HepG2 (cell line): ENCODE measurements around the gene TRPV4. TPM values are rescaled to one million over a fixed set of nuclear protein-coding genes. Genes with fewer than 3 reads are reported as not detected.
A peak's percentile ranks its signal among the peaks of the same experiment; 100 is the strongest.

ENCODE experiments used
- ATAC-seq: fragments of 200-7000 bp; cut with Tn5 transposase; 3 replicates; pipeline ENCODE4 v1.9.1; 2020; ENCODE audit warnings: mild to moderate bottlenecking, moderate library complexity
- BruUV-seq: library from RNA; stranded (reverse); fragments of 400-500 nt; replicated peaks from 2 replicates; lab custom pipeline; 2021; lab: Mats Ljungman, UMichigan
- CTCF ChIA-PET: fragments of 300-600 bp; formaldehyde crosslinking; extraction: SDS; loops from one replicate; lab custom pipeline; 2021; ENCODE audit warnings: low total read pairs, inconsistent platforms, low intra/inter-chr PET ratio; lab: Yijun Ruan, JAX
- POLR2A ChIA-PET: fragments of 350-600 bp; sonication (Branson Sonifier 250); formaldehyde crosslinking; loops from one replicate; lab custom pipeline; 2020; ENCODE audit warnings: antibody characterized with exemption, inconsistent platforms; lab: Yijun Ruan, JAX
- DNase-seq: peaks from one replicate; pipeline ENCODE4 v3.0.0-alpha.2; 2015; ENCODE audit warnings: low spot score
- FAIRE-seq: peaks from 3 replicates; lab custom pipeline; 2011; peaks lifted over from hg19 to GRCh38; lab: Jason Lieb, UNC
- H2AFZ ChIP-seq: one replicate; pipeline ENCODE4 v1.6.1; 2011; ENCODE audit warnings: low read length, inconsistent platforms
- H3K27ac ChIP-seq: fragments of 300-600 bp; 3 replicates; pipeline ENCODE4 v1.8.0; 2011; ENCODE audit warnings: mixed run types, mild to moderate bottlenecking, mixed read lengths, low read length, inconsistent platforms; ENCODE audit not compliant: insufficient read depth; ENCODE audit errors: extremely low read length
- H3K27me3 ChIP-seq, 2 experiments: fragments of 200-600 bp in 1 of 2; 2 replicates in 1 of 2; 3 replicates in 1 of 2; pipeline versions ENCODE4 v1.6.0 to v1.8.0; 2011; ENCODE audit warnings: low read length in 2 of 2, mild to moderate bottlenecking in 2 of 2, moderate library complexity in 2 of 2, inconsistent platforms in 1 of 2; ENCODE audit not compliant: insufficient read depth in 2 of 2, control insufficient read depth in 1 of 2
- H3K36me3 ChIP-seq, 2 experiments: fragments of 200-600 bp in 1 of 2; replicated peaks in 1 of 2; 2 replicates in 1 of 2; 3 replicates in 1 of 2; pipeline versions ENCODE4 v1.5.1 to v1.8.0; 2011; ENCODE audit warnings: low read length in 2 of 2, inconsistent platforms in 1 of 2; ENCODE audit not compliant: insufficient read depth in 2 of 2, control insufficient read depth in 1 of 2
- H3K4me1 ChIP-seq: 2 replicates; pipeline ENCODE4 v1.5.1; 2012; ENCODE audit warnings: low read length, inconsistent platforms; ENCODE audit not compliant: insufficient read depth
- H3K4me2 ChIP-seq: 2 replicates; pipeline ENCODE4 v1.6.0; 2011; ENCODE audit warnings: low read depth, low read length, inconsistent platforms
- H3K4me3 ChIP-seq, 3 experiments: fragments of 200-600 bp in 1 of 3; sonication (generic), shearing (Covaris generic) in 1 of 3; replicated peaks in 1 of 3; 2 replicates each; pipeline ENCODE4 v1.5.1; 2011 to 2016; ENCODE audit warnings: low read length in 3 of 3, inconsistent platforms in 2 of 3, low read depth in 2 of 3, mild to moderate bottlenecking in 2 of 3, control low read depth in 1 of 3, mixed read lengths in 1 of 3; ENCODE audit not compliant: insufficient read depth in 1 of 3
- H3K79me2 ChIP-seq: one replicate; pipeline ENCODE4 v1.6.1; 2011; ENCODE audit warnings: low read length, inconsistent platforms; ENCODE audit not compliant: insufficient read depth
- H3K9ac ChIP-seq: 2 replicates; pipeline ENCODE4 v1.6.0; 2011; ENCODE audit warnings: mild to moderate bottlenecking, low read depth, low read length, inconsistent platforms; ENCODE audit not compliant: insufficient read depth
- H3K9me3 ChIP-seq: 2 replicates; pipeline ENCODE4 v1.5.1; 2012; ENCODE audit warnings: mild to moderate bottlenecking, low read length
- H4K20me1 ChIP-seq: 2 replicates; pipeline ENCODE4 v1.6.0; 2011; ENCODE audit warnings: inconsistent platforms, mild to moderate bottlenecking, low read length, moderate library complexity; ENCODE audit not compliant: insufficient read depth
- AHR ChIP-seq: IDR thresholded peaks from 2 replicates; pipeline ENCODE4 v1.6.1; 2018; ENCODE audit warnings: missing genetic modification reagents, missing compliant biosample characterization
- CEBPG ChIP-seq: IDR thresholded peaks from 2 replicates; pipeline ENCODE4 v1.6.1; 2016
- ERF ChIP-seq: IDR thresholded peaks from 2 replicates; pipeline ENCODE4 v1.6.1; 2018; ENCODE audit warnings: missing biosample characterization, missing genetic modification reagents
- KDM1A ChIP-seq: IDR thresholded peaks from 2 replicates; pipeline ENCODE4 v1.6.1; 2016; ENCODE audit warnings: missing compliant biosample characterization
- TBX2 ChIP-seq: sonication (generic); formaldehyde crosslinking; IDR thresholded peaks from 2 replicates; pipeline ENCODE4 v1.5.0; 2020; ENCODE audit warnings: missing genetic modification reagents, mild to moderate bottlenecking, borderline replicate concordance
- ZBTB7B ChIP-seq: sonication (generic); formaldehyde crosslinking; IDR thresholded peaks from 2 replicates; pipeline ENCODE4 v1.4.0; 2020; ENCODE audit warnings: missing genetic modification reagents
- ZMYM3 ChIP-seq: sonication (generic); formaldehyde crosslinking; IDR thresholded peaks from 2 replicates; pipeline ENCODE4 v1.5.1; 2020; ENCODE audit warnings: mild to moderate bottlenecking, missing genetic modification reagents
- ZNF530 ChIP-seq: sonication (generic); formaldehyde crosslinking; IDR thresholded peaks from 2 replicates; pipeline ENCODE4 v1.5.0; 2020; ENCODE audit warnings: low read depth, mild to moderate bottlenecking, missing genetic modification reagents
- ZNF619 ChIP-seq: sonication (generic); formaldehyde crosslinking; IDR thresholded peaks from 2 replicates; pipeline ENCODE4 v1.4.0; 2020; ENCODE audit warnings: mild to moderate bottlenecking, missing genetic modification reagents
- ZNF768 ChIP-seq: sonication (generic); formaldehyde crosslinking; IDR thresholded peaks from 2 replicates; pipeline ENCODE4 v1.4.0; 2020; ENCODE audit warnings: missing genetic modification reagents
- ZNF773 ChIP-seq: sonication (generic); formaldehyde crosslinking; IDR thresholded peaks from 2 replicates; pipeline ENCODE4 v1.4.0; 2020; ENCODE audit warnings: missing genetic modification reagents, borderline replicate concordance
- ZNF775 ChIP-seq: sonication (generic); formaldehyde crosslinking; IDR thresholded peaks from 2 replicates; pipeline ENCODE4 v1.4.0; 2020; ENCODE audit warnings: missing genetic modification reagents, mild to moderate bottlenecking, moderate library complexity, borderline replicate concordance
- WGBS: methylation state at CpG from one replicate; pipeline ENCODE4 v1.1.6; 2017; ENCODE audit warnings: low lambda C conversion rate; 5-methylcytosine and 5-hydroxymethylcytosine counted together
- in situ Hi-C: cut with HindIII; loops from 2 replicates; pipeline ENCODE4 v1.10.0; 2017; ENCODE audit warnings: low pct_unique_long_range_greater_than_20kb; ENCODE audit not compliant: extremely low pct_ligation_motif_present
- intact Hi-C: fragments of 100-400 bp; cut with micrococcal nuclease; formaldehyde crosslinking; loops from one replicate; pipeline ENCODE4 v1.10.0; 2022; ENCODE audit not compliant: unreplicated experiment
- polyA plus RNA-seq, 8 experiments: library from polyadenylated mRNA; depleted of rRNA in 3 of 8; stranded (reverse) in 7 of 8; unstranded in 1 of 8; fragments of >200 nt; fragmentation: Illumina TruSeq in 4 of 8; extraction: Trizol in 4 of 8; gene quantifications; 2 replicates each; pipeline versions ENCODE4 v1.2.1 to v1.2.3, GENCODE V29; 2011 to 2016; ENCODE audit warnings: low read depth in 4 of 8, missing spikeins in 1 of 8, mixed read lengths in 1 of 8; ENCODE audit not compliant: insufficient read depth in 1 of 8
- total RNA-seq, 5 experiments: library from RNA; depleted of rRNA; stranded (reverse); fragments of >200 nt; fragmentation: Illumina TruSeq; extraction: Trizol; gene quantifications; 2 replicates each; pipeline ENCODE4 v1.2.3, GENCODE V29; 2016; ENCODE audit warnings: low read depth in 1 of 5
- TF ChIP-seq, protein P1 (sequence below): sonication (generic); formaldehyde crosslinking; IDR thresholded peaks from 2 replicates; pipeline ENCODE4 v1.4.0; 2020; ENCODE audit warnings: missing genetic modification reagents

TRPV4 gene
- total and polyA plus RNA-seq, 2 of the 13 experiments (the other 11 are each of a cell fraction or from before 2014, with no cell fraction given): 0.66 to 4.7 TPM

DNA sequence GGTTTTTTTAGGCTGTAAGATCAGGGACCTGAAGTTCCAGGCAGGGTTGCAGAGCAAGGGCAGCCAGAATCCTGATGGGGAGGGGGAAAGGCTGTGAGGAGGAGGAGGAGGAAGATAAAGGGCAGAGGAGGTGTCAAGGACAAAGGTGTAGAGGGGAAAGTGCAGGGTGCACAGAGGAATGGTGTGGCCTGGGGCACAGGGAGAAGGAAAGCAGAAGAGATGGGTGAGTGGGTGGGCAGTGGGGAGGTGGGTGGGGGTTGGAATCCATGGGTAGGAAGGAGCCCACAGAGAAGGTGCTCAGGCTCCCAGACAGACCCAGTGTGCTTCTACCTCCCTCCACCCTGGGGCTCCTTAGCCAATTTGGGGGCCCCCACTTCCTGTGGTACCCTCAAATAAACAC lies 11.2 kb downstream of the TRPV4 start:
- Histone ChIP-seq H3K27ac (no peak overlapping the region), H2AFZ (no peak overlapping the region), H3K9ac (no peak overlapping the region), H3K27me3 (no peaks in the 10 kb centered on the region), H3K79me2 (no peaks in the 10 kb centered on the region), H3K4me3 (no peak overlapping the region), H3K4me1 (peaks cover 76% of the 10 kb centered on the region), H3K4me2 (peak overlapping the region; percentile 76), H3K36me3 (no peaks in the 10 kb centered on the region), H4K20me1 (no peaks in the 10 kb centered on the region), H3K9me3 (no peaks in the 10 kb centered on the region)
- intact Hi-C loops: no loop called here
- no TSS peak for BruUV-seq
- in situ Hi-C loops: no loop called here
- FAIRE-seq (no peak), DNase-seq (no peak), ATAC-seq (no peak)
- ChIA-PET CTCF (no interaction called here), POLR2A (no interaction called here)
- peak; percentile 42; the same call in 1 of the 2 replicates for TF ChIP-seq TBX2 (CRISPR knock-in tag)
- no peak for TF ChIP-seq ZBTB7B

DNA sequence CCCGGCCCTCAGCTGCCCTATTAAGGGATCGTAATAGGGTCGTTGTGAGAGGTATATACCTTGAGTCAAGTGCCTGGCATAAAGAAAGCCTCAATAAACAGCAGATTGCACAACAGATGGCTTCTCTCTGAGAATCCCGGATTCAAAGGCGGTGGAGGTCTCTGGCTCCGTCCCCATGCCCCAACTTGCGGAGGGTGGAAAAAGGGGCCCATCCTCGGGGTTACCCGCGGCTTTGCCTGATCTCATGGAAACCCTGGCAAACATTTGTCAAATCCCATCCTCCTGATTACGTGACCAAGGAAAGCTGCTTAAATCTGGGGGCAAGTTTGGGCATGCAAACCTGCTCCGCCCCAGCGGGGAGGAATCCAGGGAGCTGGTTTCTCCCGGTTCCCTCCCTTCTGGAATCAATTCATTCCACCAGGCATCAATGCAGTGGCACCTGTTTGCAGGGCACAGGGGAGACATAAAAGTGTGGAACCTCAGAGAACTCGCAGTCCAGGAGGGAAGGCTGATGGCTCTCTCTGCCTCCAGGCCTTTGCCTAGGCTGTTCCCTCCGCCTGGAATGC lies 12.3 kb downstream of the TRPV4 start:
- POLR2A ChIA-PET: no interaction called here
- TF ChIP-seq ZNF530 (CRISPR knock-in tag) (no peak), AHR (CRISPR knock-in tag) (no peak), CEBPG (CRISPR knock-in tag) (peak; percentile 42; the same call in 1 of the 2 replicates), ZNF773 (no peak), ZNF619 (CRISPR knock-in tag) (no peak), KDM1A (0 out of 2 replicates have a peak, but pooled peaks have one; percentile 29), ZNF768 (0 out of 2 replicates have a peak, but pooled peaks have one; percentile 13), ZNF775 (CRISPR knock-in tag) (no peak), ZMYM3 (CRISPR knock-in tag) (0 out of 2 replicates have a peak, but pooled peaks have one; percentile 9), ERF (CRISPR knock-in tag) (no peak)
- TF ChIP-seq, protein P1, sequence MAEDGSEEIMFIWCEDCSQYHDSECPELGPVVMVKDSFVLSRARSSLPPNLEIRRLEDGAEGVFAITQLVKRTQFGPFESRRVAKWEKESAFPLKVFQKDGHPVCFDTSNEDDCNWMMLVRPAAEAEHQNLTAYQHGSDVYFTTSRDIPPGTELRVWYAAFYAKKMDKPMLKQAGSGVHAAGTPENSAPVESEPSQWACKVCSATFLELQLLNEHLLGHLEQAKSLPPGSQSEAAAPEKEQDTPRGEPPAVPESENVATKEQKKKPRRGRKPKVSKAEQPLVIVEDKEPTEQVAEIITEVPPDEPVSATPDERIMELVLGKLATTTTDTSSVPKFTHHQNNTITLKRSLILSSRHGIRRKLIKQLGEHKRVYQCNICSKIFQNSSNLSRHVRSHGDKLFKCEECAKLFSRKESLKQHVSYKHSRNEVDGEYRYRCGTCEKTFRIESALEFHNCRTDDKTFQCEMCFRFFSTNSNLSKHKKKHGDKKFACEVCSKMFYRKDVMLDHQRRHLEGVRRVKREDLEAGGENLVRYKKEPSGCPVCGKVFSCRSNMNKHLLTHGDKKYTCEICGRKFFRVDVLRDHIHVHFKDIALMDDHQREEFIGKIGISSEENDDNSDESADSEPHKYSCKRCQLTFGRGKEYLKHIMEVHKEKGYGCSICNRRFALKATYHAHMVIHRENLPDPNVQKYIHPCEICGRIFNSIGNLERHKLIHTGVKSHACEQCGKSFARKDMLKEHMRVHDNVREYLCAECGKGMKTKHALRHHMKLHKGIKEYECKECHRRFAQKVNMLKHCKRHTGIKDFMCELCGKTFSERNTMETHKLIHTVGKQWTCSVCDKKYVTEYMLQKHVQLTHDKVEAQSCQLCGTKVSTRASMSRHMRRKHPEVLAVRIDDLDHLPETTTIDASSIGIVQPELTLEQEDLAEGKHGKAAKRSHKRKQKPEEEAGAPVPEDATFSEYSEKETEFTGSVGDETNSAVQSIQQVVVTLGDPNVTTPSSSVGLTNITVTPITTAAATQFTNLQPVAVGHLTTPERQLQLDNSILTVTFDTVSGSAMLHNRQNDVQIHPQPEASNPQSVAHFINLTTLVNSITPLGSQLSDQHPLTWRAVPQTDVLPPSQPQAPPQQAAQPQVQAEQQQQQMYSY (CRISPR knock-in tag): no peak

More for the DNA sequence above, 12.3 kb downstream of the TRPV4 start:
- H4K20me1 ChIP-seq: no peaks in the 10 kb centered on the region
- no peaks in the 10 kb centered on the region for H3K36me3 ChIP-seq
- H3K4me2 ChIP-seq: no peak overlapping the region; the same call in 1 of the 2 replicates
- BruUV-seq: no TSS peak
- H2AFZ ChIP-seq: no peak overlapping the region
- ATAC-seq: no peak
- no peak for DNase-seq
- peaks cover 80% of the 10 kb centered on the region for H3K4me1 ChIP-seq
- FAIRE-seq: no peak
- H3K27me3 ChIP-seq: no peaks in the 10 kb centered on the region
- CTCF ChIA-PET: no interaction called here
- H3K27ac ChIP-seq: no peak overlapping the region
- no peak overlapping the region; a peak in 1 of 6 replicates for H3K4me3 ChIP-seq
- H3K9ac ChIP-seq: no peak overlapping the region
- in situ Hi-C loops (no loop called here), intact Hi-C loops (no loop called here)
- H3K9me3 ChIP-seq: no peaks in the 10 kb centered on the region
- WGBS: 62% methylated on average over 15 of the region's 16 CpGs
- no peaks in the 10 kb centered on the region for H3K79me2 ChIP-seq
